ENCODE results near the gene VPS4A. TPM values are rescaled to one million over a fixed set of nuclear protein-coding genes. Genes with fewer than 3 reads are reported as not detected.

The VPS4A gene
- total RNA-seq, 2 donors from 2014 or later: 23.1 to 29.1 TPM

- no peaks in the 10 kb centered on the region for H3K9me3 Mint-ChIP-seq
- peak overlapping the region; percentile 59 to 70 for H3K27ac Mint-ChIP-seq
- ATAC-seq (no peak), DNase-seq (ENCODE audit: low spot score in 2 of 2) (peak in 1 of 2 donors; percentile 52)
- H3K36me3 Mint-ChIP-seq: peaks cover 6% of the 10 kb centered on the region in 2 donors
Measured at GRCh38 chr16:69319826-69320739, 8.9 kb downstream of the VPS4A start.

- Mint-ChIP-seq H3K27ac (peak overlapping the region; percentile 0 to 79), H3K36me3 (peaks cover 6 to 8% of the 10 kb centered on the region in 2 donors), H3K9me3 (no peaks in the 10 kb centered on the region)
- DNase-seq (ENCODE audit: low spot score in 2 of 2): peak in 1 of 2 donors; percentile 39
- ATAC-seq: no peak
Measured at GRCh38 chr16:69320740-69321073, 9.6 kb downstream of the VPS4A start.

DNA sequence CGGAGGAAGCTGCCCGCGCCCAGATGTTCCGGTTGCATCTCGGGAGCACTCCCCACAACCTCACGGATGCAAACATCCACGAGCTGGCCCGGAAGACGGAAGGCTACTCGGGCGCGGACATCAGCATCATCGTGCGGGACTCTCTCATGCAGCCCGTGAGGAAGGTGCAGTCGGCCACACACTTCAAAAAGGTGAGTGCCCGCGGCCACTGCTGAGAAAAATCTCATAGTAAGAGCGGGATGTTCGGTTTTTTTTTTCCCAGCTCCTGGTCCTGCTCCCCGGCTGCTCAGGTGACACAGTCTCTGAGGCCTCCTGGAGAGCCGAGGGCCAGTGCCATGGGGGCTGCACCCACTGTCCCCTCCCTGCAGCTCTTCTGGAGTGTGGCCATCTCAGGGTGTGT is 9.9 kb downstream of the VPS4A start:
- H3K9me3 Mint-ChIP-seq: no peaks in the 10 kb centered on the region
- H3K36me3 Mint-ChIP-seq: peaks cover 6 to 12% of the 10 kb centered on the region in 2 donors
- ATAC-seq (no peak), DNase-seq (ENCODE audit: low spot score in 2 of 2) (peak in 1 of 2 donors; percentile 43)
- peak overlapping the region; percentile 0 to 70 for H3K27ac Mint-ChIP-seq

GRCh38 chr16:69322343-69322742 is 11.2 kb downstream of the VPS4A start:
- H3K27ac Mint-ChIP-seq: peak overlapping the region in 1 of 2 donors; percentile 90
- peaks cover 12 to 23% of the 10 kb centered on the region in 2 donors for H3K36me3 Mint-ChIP-seq
- peak in 1 of 2 donors; percentile 41 for DNase-seq (ENCODE audit: low spot score in 2 of 2)
- no peak for ATAC-seq
- H3K9me3 Mint-ChIP-seq: no peaks in the 10 kb centered on the region

DNA sequence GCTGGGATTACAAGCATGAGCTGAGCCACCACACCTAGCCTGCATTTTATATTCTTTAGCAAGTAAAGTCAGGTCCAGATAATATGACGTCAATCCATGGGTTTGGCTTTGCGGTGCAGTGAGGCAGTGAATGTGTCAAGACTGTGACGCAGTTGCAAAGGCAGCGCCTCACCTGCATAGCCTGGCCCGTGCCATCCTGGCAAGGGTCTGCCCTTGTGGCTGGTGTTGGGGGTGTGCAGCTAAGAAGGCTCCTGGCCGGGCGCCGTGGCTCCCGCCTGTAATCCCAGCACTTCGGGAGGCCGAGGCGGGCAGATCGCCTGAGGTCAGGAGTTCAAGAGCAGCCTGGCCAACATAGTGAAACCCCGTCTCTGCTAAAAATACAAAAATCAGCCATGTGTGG is 12.3 kb downstream of the VPS4A start:
- H3K9me3 Mint-ChIP-seq: no peaks in the 10 kb centered on the region
- DNase-seq (ENCODE audit: low spot score in 2 of 2) (peak in 1 of 2 donors; percentile 49), ATAC-seq (no peak)
- H3K27ac Mint-ChIP-seq: peak overlapping the region; percentile 22 to 55
- peaks cover 14 to 26% of the 10 kb centered on the region in 2 donors for H3K36me3 Mint-ChIP-seq

DNA sequence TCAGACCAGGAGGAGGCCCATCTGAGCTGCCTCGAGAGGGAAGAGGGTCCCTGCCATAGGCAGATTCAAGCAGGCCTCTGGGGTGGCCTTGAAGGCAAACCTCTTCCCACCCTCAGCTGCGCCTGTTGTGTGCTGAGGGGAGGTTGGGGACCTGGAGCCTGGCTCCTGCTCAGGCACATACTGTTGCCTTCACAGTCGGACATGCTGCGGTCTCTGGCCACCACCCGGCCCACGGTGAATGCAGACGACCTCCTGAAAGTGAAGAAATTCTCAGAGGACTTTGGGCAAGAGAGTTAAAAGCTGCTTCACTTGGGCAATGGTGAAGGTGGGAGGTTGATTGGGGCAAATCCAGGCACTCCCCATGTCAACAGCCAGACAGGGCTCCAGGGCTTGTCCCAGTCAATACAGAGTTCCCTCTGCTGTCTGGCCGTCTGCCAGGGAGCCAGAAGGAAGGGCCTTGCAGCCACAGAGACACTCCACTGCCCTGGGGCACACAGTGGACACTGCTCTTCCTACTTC is 12.9 kb downstream of the VPS4A start:
- ATAC-seq (no peak), DNase-seq (ENCODE audit: low spot score in 2 of 2) (peak in 1 of 2 donors; percentile 52)
- Mint-ChIP-seq H3K27ac (peak overlapping the region in 1 of 2 donors; percentile 86), H3K9me3 (no peaks in the 10 kb centered on the region), H3K36me3 (peaks cover 21 to 32% of the 10 kb centered on the region in 2 donors)

GRCh38 chr16:69324585-69325253 is 13.6 kb downstream of the VPS4A start:
- DNase-seq (ENCODE audit: low spot score in 2 of 2): peak in 1 of 2 donors; percentile 39
- Mint-ChIP-seq H3K36me3 (peaks cover 22 to 27% of the 10 kb centered on the region in 2 donors), H3K9me3 (no peaks in the 10 kb centered on the region), H3K27ac (peak overlapping the region in 1 of 2 donors; percentile 86)
- no peak for ATAC-seq

- no peak for DNase-seq (ENCODE audit: low spot score in 2 of 2)
- Mint-ChIP-seq H3K36me3 (peaks cover 23 to 27% of the 10 kb centered on the region in 2 donors), H3K9me3 (no peaks in the 10 kb centered on the region), H3K27ac (peak overlapping the region in 1 of 2 donors; percentile 72)
- no peak for ATAC-seq
Measured at GRCh38 chr16:69325784-69326171, 14.6 kb downstream of the VPS4A start.

GRCh38 chr16:69326172-69326873 is 15.2 kb downstream of the VPS4A start:
- peaks cover 23 to 27% of the 10 kb centered on the region in 2 donors for H3K36me3 Mint-ChIP-seq
- no peak for ATAC-seq
- H3K9me3 Mint-ChIP-seq: no peaks in the 10 kb centered on the region
- H3K27ac Mint-ChIP-seq: peak overlapping the region; percentile 54 to 77
- no peak for DNase-seq (ENCODE audit: low spot score in 2 of 2)

GRCh38 chr16:69327585-69328310 is 16.6 kb downstream of the VPS4A start:
- DNase-seq (ENCODE audit: low spot score in 2 of 2): no peak
- H3K9me3 Mint-ChIP-seq: no peaks in the 10 kb centered on the region
- peaks cover 23 to 27% of the 10 kb centered on the region in 2 donors for H3K36me3 Mint-ChIP-seq
- peak overlapping the region in 1 of 2 donors; percentile 54 for H3K27ac Mint-ChIP-seq
- no peak for ATAC-seq

- ATAC-seq (no peak), DNase-seq (ENCODE audit: low spot score in 2 of 2) (peak in 1 of 2 donors; percentile 35)
- Mint-ChIP-seq H3K27ac (peak overlapping the region; percentile 79 to 89), H3K9me3 (no peaks in the 10 kb centered on the region), H3K36me3 (peaks cover 23 to 27% of the 10 kb centered on the region in 2 donors)
Measured at GRCh38 chr16:69328854-69329316, 17.7 kb downstream of the VPS4A start.

DNA sequence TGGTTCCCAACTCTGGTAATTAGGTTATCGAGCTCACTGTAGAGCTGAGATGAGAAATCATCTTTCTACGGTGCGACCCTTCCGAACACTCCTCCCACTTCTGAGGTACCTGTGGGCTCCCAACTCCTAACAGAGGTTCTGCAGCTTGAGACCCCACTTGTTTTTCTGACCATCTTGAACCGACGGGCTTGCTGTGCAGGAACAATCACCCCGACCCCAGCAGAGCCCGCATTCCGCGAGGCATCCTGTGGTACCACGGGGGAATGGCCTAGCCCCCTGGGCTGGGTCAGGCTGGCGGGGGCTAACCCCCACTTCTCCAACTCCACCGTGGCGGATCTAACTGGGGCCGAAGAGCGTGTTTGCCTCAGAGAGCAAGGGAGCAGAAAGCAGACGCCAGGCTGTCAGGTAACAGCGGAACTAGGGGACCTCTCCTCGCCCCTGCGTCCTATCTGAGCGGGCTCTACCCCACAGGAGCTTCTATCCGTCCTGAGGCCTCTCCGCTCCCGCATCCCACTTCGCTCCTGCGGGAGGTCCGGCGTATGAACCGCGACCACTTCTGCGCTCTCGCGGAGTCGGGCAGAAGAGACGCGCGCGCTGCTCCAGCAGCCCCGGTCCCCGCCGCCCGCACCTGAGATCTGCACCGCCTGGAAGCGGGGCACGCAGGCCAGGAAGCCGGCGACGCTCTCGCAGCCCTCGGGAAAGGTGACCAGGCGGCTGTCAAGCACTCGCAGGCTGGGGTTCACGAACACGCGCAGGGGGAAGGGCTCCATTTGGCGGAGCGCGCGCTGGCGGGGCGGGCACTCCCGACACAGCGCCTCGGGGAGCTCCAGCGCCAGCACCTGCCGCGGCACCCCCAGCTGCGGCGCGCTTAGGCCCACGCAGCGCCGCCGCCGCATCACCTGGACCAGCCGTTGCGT is 18.5 kb downstream of the VPS4A start:
- H3K36me3 Mint-ChIP-seq: peaks cover 23 to 28% of the 10 kb centered on the region in 2 donors

GRCh38 chr16:69330286-69331109 is 19.3 kb downstream of the VPS4A start, which contains the start of gene PDF:
TSS of gene PDF (minus strand) at chr16:69330588. CDS start at chr16:69330570, 18 bp downstream.
- H3K9me3 Mint-ChIP-seq: no peaks in the 10 kb centered on the region

More for the DNA sequence above, 18.5 kb downstream of the VPS4A start:
- peak; percentile 53 to 58 for ATAC-seq
- DNase-seq (ENCODE audit: low spot score in 2 of 2): peak in 1 of 2 donors; percentile 60
- Mint-ChIP-seq H3K27ac (peak overlapping the region; percentile 79 to 89), H3K9me3 (no peaks in the 10 kb centered on the region)

DNA sequence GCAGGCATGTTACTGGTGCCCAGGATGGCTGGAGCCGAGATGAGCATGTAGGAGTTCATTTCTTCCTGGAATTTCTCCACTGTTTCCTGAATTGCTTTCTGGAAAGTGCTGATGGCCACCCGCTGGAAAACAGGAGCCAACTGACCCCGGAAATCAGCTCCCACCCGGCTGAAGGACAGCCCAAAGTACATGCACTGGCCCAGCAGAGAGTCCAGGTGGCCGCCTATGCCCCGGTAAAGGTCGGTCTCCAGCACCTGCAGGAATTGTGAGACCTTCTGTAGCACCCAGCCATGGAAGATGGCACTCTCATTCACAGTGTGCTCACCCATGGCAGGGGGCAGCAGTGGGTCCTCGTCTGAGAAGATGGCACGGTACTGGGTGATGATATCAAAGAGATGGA is 23.5 kb downstream of the VPS4A start:
- no peak for ATAC-seq
- Mint-ChIP-seq H3K36me3 (peaks cover 15 to 24% of the 10 kb centered on the region in 2 donors), H3K27ac (peak overlapping the region in 1 of 2 donors; percentile 50), H3K9me3 (no peaks in the 10 kb centered on the region)
- DNase-seq (ENCODE audit: low spot score in 2 of 2): no peak

More at GRCh38 chr16:69330286-69331109, 19.3 kb downstream of the VPS4A start, which contains the start of gene PDF:
- DNase-seq (ENCODE audit: low spot score in 2 of 2) (peak; percentile 79 to 89), ATAC-seq (peak; percentile 96 to 98)
- Mint-ChIP-seq H3K27ac (peak within 1 kb of the TSS; percentile 89 to 90), H3K36me3 (peaks cover 23 to 34% of the 10 kb centered on the region in 2 donors)

Measured in activated naive CD4-positive, alpha-beta T cell treated with anti-CD3 and anti-CD28 coated beads, Interleukin-2, amount 50 U/mL, for 72 hours (primary cell).